Stomach (tissue), 9 donors: ENCODE results near the gene MMP14. TPM values are rescaled to one million over a fixed set of nuclear protein-coding genes. Genes with fewer than 3 reads are reported as not detected.

Experiments
- DNase-seq, 2 donors: peaks; one replicate each; pipeline versions ENCODE4 v3.0.0 to v3.0.0-alpha.2; 2013 to 2019
- H3K27ac ChIP-seq, 5 donors: fragments of 200-600 bp in 4 of 5; sonication (generic) in 4 of 5; one replicate each; pipeline ENCODE4 v1.5.1; 2013 to 2019; ENCODE audit warnings: mild to moderate bottlenecking in 1 of 5, moderate library complexity in 1 of 5
- H3K27me3 ChIP-seq, 3 donors: fragments of 200-600 bp; sonication (generic); one replicate each; pipeline ENCODE4 v1.5.1; 2017 to 2019; ENCODE audit warnings: mixed run types in 1 of 3
- H3K36me3 ChIP-seq, 4 donors: fragments of 200-600 bp; sonication (generic); 1 replicate in 3 of 4; 2 replicates in 1 of 4; pipeline ENCODE4 v1.5.1; 2016 to 2019
- H3K4me1 ChIP-seq, 4 donors: fragments of 200-600 bp; sonication (generic); one replicate each; pipeline ENCODE4 v1.5.1; 2016 to 2019
- H3K4me3 ChIP-seq, 4 donors: fragments of 200-600 bp; sonication (generic) in 3 of 4; one replicate each; pipeline ENCODE4 v1.5.1; 2016 to 2019; ENCODE audit warnings: mild to moderate bottlenecking in 1 of 4
- H3K9me3 ChIP-seq, 4 donors: fragments of 200-600 bp; sonication (generic); one replicate each; pipeline ENCODE4 v1.5.1; 2016 to 2019
- EP300 ChIP-seq: sonication (generic); formaldehyde crosslinking; IDR thresholded peaks from one replicate; pipeline ENCODE4 v1.6.1; 2017; ENCODE audit warnings: antibody characterized with exemption
- POLR2A ChIP-seq, 4 donors: fragments of 450-650 bp; IDR thresholded peaks; one replicate each; pipeline ENCODE4 v1.6.1; 2016; ENCODE audit warnings: antibody characterized with exemption in 4 of 4, control low read depth in 2 of 4, mild to moderate bottlenecking in 1 of 4, moderate library complexity in 1 of 4
- POLR2AphosphoS5 ChIP-seq, 3 donors: sonication (generic); formaldehyde crosslinking; IDR thresholded peaks; one replicate each; pipeline ENCODE4 v1.6.1; 2016; ENCODE audit warnings: antibody characterized with exemption in 3 of 3
- WGBS, 5 donors: extraction: QIAGEN DNeasy Blood & Tissue Kit in 3 of 5; methylation state at CpG; one replicate each; pipeline versions ENCODE4 v1.1.5 to v1.1.7; 2013 to 2018; 5-methylcytosine and 5-hydroxymethylcytosine counted together
- intact Hi-C: fragments of 100-400 bp; cut with DNase I; formaldehyde crosslinking; loops from one replicate; pipeline ENCODE4 v1.15.1; 2023; ENCODE audit warnings: low total_unique reads
- polyA plus RNA-seq, 3 donors: library from polyadenylated mRNA; stranded (reverse); fragments of 200-250 nt; gene quantifications; one replicate each; pipeline ENCODE4 v1.2.3, GENCODE V29; 2013
- total RNA-seq, 5 donors: library from RNA; depleted of rRNA; stranded (reverse); fragments of >200 nt; gene quantifications; one replicate each; pipeline versions ENCODE4 v1.1.0 to v1.2.3, GENCODE V29; 2014 to 2016
- TF ChIP-seq, protein P1 (sequence below), 7 experiments: fragments of 450-650 bp in 4 of 7; fragments of 200-600 bp in 3 of 7; sonication (generic) in 3 of 7; IDR thresholded peaks; one replicate each; pipeline ENCODE4 v1.5.1; 2016 to 2019; ENCODE audit warnings: antibody characterized with exemption in 7 of 7, control low read depth in 2 of 7, mild to moderate bottlenecking in 1 of 7
- donor health status: healthy with polysubstance abuse.
- donor health status: Bipolar disorder and iron deficiency.
- donor health status: healthy.

MMP14 gene
- total and polyA plus RNA-seq, 8 donors, result 14.7 to 104 (median 38.1) TPM

DNA sequence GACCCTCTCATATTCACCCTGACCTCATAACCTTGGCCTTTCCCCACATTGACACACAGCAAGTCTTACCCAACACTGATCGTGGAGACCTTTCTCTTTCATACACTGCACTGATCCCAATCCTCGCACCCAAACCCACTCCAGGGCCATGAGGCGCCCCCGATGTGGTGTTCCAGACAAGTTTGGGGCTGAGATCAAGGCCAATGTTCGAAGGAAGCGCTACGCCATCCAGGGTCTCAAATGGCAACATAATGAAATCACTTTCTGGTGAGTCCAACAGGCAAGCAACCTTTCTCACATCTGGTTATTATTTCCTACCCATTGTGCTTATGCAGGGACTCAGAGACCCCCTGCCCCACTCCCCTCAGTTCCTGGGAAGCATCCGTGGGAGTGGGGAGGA, 5.4 kb downstream of the MMP14 start:
- DNase-seq, result no peak
- TF ChIP-seq POLR2A (IDR thresholded peaks at IDR 0.05), result no peak
- TF ChIP-seq POLR2AphosphoS5 (IDR thresholded peaks at IDR 0.05), result no peak
- TF ChIP-seq EP300, result no peak
- TF ChIP-seq, protein P1, sequence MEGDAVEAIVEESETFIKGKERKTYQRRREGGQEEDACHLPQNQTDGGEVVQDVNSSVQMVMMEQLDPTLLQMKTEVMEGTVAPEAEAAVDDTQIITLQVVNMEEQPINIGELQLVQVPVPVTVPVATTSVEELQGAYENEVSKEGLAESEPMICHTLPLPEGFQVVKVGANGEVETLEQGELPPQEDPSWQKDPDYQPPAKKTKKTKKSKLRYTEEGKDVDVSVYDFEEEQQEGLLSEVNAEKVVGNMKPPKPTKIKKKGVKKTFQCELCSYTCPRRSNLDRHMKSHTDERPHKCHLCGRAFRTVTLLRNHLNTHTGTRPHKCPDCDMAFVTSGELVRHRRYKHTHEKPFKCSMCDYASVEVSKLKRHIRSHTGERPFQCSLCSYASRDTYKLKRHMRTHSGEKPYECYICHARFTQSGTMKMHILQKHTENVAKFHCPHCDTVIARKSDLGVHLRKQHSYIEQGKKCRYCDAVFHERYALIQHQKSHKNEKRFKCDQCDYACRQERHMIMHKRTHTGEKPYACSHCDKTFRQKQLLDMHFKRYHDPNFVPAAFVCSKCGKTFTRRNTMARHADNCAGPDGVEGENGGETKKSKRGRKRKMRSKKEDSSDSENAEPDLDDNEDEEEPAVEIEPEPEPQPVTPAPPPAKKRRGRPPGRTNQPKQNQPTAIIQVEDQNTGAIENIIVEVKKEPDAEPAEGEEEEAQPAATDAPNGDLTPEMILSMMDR (IDR thresholded peaks at IDR 0.05), result no peak
- no peak overlapping the region for H3K4me3 ChIP-seq
- H3K27ac ChIP-seq, result peak overlapping the region in 3 of 5 donors; percentile 30 to 96 (median 90)
- H3K9me3 ChIP-seq, result no peaks in the 10 kb centered on the region
- H3K36me3 ChIP-seq, result peaks cover 58 to 62% (median 60%) of the 10 kb centered on the region in 4 donors
- no peaks in the 10 kb centered on the region for H3K27me3 ChIP-seq
- WGBS, 5 donors, result 87 to 96% (median 94%) methylated on average over 8 of the region's 8 CpGs
- intact Hi-C loops, result loop anchor here (10.0 kb wide), 1 partner anchor 287 kb away; no protein-coding TSS in a partner anchor
- peaks cover 25 to 78% (median 54%) of the 10 kb centered on the region in 4 donors for H3K4me1 ChIP-seq

DNA sequence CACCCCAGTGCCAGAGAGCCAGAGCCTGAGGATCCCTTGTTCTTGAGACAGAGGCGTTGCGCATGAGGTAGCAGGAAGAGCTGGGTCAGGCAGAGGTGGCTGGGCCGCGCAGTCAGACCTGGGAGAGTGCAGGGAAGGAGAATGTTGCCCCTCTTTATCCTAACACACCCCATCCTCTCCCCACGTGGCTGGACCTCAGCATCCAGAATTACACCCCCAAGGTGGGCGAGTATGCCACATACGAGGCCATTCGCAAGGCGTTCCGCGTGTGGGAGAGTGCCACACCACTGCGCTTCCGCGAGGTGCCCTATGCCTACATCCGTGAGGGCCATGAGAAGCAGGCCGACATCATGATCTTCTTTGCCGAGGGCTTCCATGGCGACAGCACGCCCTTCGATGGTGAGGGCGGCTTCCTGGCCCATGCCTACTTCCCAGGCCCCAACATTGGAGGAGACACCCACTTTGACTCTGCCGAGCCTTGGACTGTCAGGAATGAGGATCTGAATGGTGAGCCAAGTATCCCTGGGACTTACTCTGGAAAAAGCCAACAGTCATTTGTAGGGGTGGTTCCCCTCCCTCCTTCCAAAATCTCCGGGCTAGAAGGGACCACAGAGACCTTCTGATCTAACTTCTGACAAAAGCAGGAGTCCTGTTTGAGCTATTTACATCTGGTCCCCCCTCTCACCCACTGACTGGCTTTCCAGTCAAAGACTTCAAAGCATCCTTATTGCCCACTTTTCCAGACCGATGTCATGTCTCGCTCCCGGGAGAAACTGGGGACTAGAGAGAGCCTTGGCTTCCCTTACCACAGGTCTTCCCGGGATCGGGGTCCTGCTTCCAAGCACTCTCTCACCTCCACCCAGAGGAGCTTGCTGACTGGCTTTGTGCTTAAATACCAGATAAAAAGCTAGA, 6.1 kb downstream of the MMP14 start:
- TF ChIP-seq POLR2A (IDR thresholded peaks at IDR 0.05) (no peak), POLR2AphosphoS5 (IDR thresholded peaks at IDR 0.05) (no peak), EP300 (no peak)
- TF ChIP-seq, protein P1 (IDR thresholded peaks at IDR 0.05), result no peak
- Histone ChIP-seq H3K9me3 (no peaks in the 10 kb centered on the region), H3K27me3 (no peaks in the 10 kb centered on the region), H3K36me3 (peaks cover 61 to 66% (median 64%) of the 10 kb centered on the region in 4 donors), H3K4me3 (no peak overlapping the region), H3K4me1 (peaks cover 32 to 85% (median 60%) of the 10 kb centered on the region in 4 donors), H3K27ac (peak overlapping the region in 3 of 5 donors; percentile 30 to 96 (median 90))
- intact Hi-C loops, result loop anchor here (10.0 kb wide), 1 partner anchor 288 kb away; no protein-coding TSS in a partner anchor
- 87 to 92% (median 90%) methylated on average over 27 to 28 of the region's 28 CpGs for WGBS, 5 donors
- DNase-seq, result no peak

DNA sequence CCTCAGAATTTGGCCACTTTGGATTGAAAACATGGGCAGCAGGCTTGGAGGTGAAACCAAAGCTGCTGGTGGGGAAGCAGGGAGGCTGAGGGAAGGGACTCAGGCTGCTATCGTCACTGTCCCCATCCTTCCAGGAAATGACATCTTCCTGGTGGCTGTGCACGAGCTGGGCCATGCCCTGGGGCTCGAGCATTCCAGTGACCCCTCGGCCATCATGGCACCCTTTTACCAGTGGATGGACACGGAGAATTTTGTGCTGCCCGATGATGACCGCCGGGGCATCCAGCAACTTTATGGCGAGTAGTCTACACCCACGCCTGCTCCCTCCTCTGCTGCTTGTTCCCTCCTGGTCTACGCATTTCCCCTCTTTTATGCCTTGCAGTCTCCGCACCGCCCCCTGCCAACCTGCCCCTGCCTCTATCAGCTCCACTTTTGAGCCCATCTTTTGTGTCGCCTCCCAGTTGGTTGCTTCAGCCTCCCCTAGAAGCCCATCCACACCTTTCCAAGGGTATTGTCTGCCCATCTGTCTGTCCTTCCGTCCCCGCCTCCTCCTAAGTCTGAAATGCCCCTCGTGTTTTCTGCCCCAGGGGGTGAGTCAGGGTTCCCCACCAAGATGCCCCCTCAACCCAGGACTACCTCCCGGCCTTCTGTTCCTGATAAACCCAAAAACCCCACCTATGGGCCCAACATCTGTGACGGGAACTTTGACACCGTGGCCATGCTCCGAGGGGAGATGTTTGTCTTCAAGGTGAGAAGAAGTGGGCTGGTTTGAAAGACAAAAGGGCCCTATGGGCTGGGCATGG, 6.9 kb downstream of the MMP14 start:
- 81 to 91% (median 87%) methylated on average over 21 of the region's 21 CpGs for WGBS, 5 donors
- no peak overlapping the region for H3K4me3 ChIP-seq
- peaks cover 40 to 85% (median 60%) of the 10 kb centered on the region in 4 donors for H3K4me1 ChIP-seq
- DNase-seq, result no peak
- intact Hi-C loops, result loop anchor here (10.0 kb wide), 1 partner anchor 289 kb away; no protein-coding TSS in a partner anchor
- no peaks in the 10 kb centered on the region for H3K27me3 ChIP-seq
- TF ChIP-seq POLR2A (IDR thresholded peaks at IDR 0.05), result no peak
- no peak for TF ChIP-seq EP300
- TF ChIP-seq POLR2AphosphoS5 (IDR thresholded peaks at IDR 0.05), result no peak
- TF ChIP-seq, protein P1 (IDR thresholded peaks at IDR 0.05), result no peak
- peak overlapping the region in 3 of 5 donors; percentile 30 to 96 (median 90) for H3K27ac ChIP-seq
- H3K36me3 ChIP-seq, result peaks cover 61 to 66% (median 64%) of the 10 kb centered on the region in 4 donors
- H3K9me3 ChIP-seq, result no peaks in the 10 kb centered on the region
